IMR-90 (cell line): Measurements from ENCODE around the gene MAST3. TPM values are rescaled to one million over a fixed set of nuclear protein-coding genes. Genes with fewer than 3 reads are reported as not detected.

Experiments used
- ATAC-seq: fragments of 200-7000 bp; cut with Tn5 transposase; 2 replicates; pipeline ENCODE4 v1.9.1; 2020; ENCODE audit warnings: low read depth, mild to moderate bottlenecking, moderate library complexity
- BruUV-seq: library from RNA; stranded (reverse); fragments of 400-500 nt; replicated peaks from 2 replicates; lab custom pipeline; 2021; lab: Mats Ljungman, UMichigan
- CTCF ChIA-PET: fragments of 300-600 bp; formaldehyde crosslinking; extraction: SDS; loops from one replicate; lab custom pipeline; 2021; ENCODE audit warnings: antibody characterized with exemption; lab: Yijun Ruan, JAX
- POLR2A ChIA-PET: fragments of 300-600 bp; sonication (Branson Sonifier 250); formaldehyde crosslinking; loops from one replicate; lab custom pipeline; 2022; ENCODE audit warnings: antibody characterized with exemption; ENCODE audit not compliant: unreplicated experiment; lab: Charles Lee
- DNase-seq: peaks from one replicate; pipeline ENCODE4 v3.0.0; 2013
- H2AFZ ChIP-seq: replicated peaks from 2 replicates; pipeline ENCODE3; 2013; ENCODE audit warnings: low read length, mild to moderate bottlenecking; ENCODE audit not compliant: poor library complexity
- H2AK5ac ChIP-seq: 2 replicates; pipeline ENCODE4 v1.6.1; 2013; ENCODE audit warnings: low read depth, low read length, inconsistent platforms
- H2AK9ac ChIP-seq: replicated peaks from 2 replicates; pipeline ENCODE3; 2013; ENCODE audit warnings: mild to moderate bottlenecking, low read depth, low read length, moderate library complexity; ENCODE audit not compliant: poor library complexity
- H2BK120ac ChIP-seq: 2 replicates; pipeline ENCODE4 v1.6.1; 2013; ENCODE audit warnings: low read depth, low read length, inconsistent platforms
- H2BK15ac ChIP-seq: 3 replicates; pipeline ENCODE4 v1.6.1; 2013; ENCODE audit warnings: low read depth, low read length, inconsistent platforms
- H2BK20ac ChIP-seq: 2 replicates; pipeline ENCODE4 v1.6.1; 2013; ENCODE audit warnings: low read depth, mild to moderate bottlenecking, inconsistent platforms, low read length, moderate library complexity
- H2BK5ac ChIP-seq: 2 replicates; pipeline ENCODE4 v1.6.1; 2013; ENCODE audit warnings: mild to moderate bottlenecking, low read depth, low read length, inconsistent platforms; ENCODE audit not compliant: poor library complexity, severe bottlenecking
- H3K14ac ChIP-seq: replicated peaks from 2 replicates; pipeline ENCODE4 v1.6.1; 2013; ENCODE audit warnings: low read depth, low read length, inconsistent platforms
- H3K18ac ChIP-seq: 2 replicates; pipeline ENCODE4 v1.6.1; 2013; ENCODE audit warnings: low read depth, low read length, control low read depth
- H3K23ac ChIP-seq: 2 replicates; pipeline ENCODE4 v1.6.1; 2013; ENCODE audit warnings: low read depth, low read length, inconsistent platforms
- H3K27ac ChIP-seq: 2 replicates; pipeline ENCODE4 v1.5.1; 2013; ENCODE audit warnings: mild to moderate bottlenecking, control low read depth, low read length; ENCODE audit not compliant: insufficient read depth
- H3K27me3 ChIP-seq: 2 replicates; pipeline ENCODE4 v1.6.1; 2013; ENCODE audit warnings: low read length; ENCODE audit not compliant: control insufficient read depth, insufficient read depth
- H3K36me3 ChIP-seq: 2 replicates; pipeline ENCODE4 v1.6.1; 2013; ENCODE audit warnings: low read length, mixed read lengths; ENCODE audit not compliant: control insufficient read depth, insufficient read depth
- H3K4ac ChIP-seq: 2 replicates; pipeline ENCODE4 v1.6.1; 2013; ENCODE audit warnings: low read depth, low read length, inconsistent platforms
- H3K4me1 ChIP-seq: 2 replicates; pipeline ENCODE4 v1.6.1; 2013; ENCODE audit warnings: low read length, mixed read lengths; ENCODE audit not compliant: control insufficient read depth, insufficient read depth
- H3K4me2 ChIP-seq: 2 replicates; pipeline ENCODE4 v1.6.1; 2013; ENCODE audit warnings: low read depth, mild to moderate bottlenecking, control low read depth, low read length, moderate library complexity
- H3K4me3 ChIP-seq: 2 replicates; pipeline ENCODE4 v1.5.1; 2013; ENCODE audit warnings: low read depth, mild to moderate bottlenecking, control low read depth, low read length, moderate library complexity; ENCODE audit not compliant: insufficient read depth
- H3K56ac ChIP-seq: 2 replicates; pipeline ENCODE4 v1.6.1; 2013; ENCODE audit warnings: low read length, inconsistent platforms; ENCODE audit not compliant: insufficient read depth; ENCODE audit errors: extremely low read depth
- H3K79me1 ChIP-seq, 2 experiments: 2 replicates each; pipeline ENCODE4 v1.6.1; 2013; ENCODE audit warnings: low read length in 2 of 2, inconsistent platforms in 1 of 2, low read depth in 1 of 2
- H3K9ac ChIP-seq: 2 replicates; pipeline ENCODE4 v1.6.1; 2013; ENCODE audit warnings: low read depth, low read length, control low read depth
- H3K9me1 ChIP-seq: 2 replicates; pipeline ENCODE4 v1.6.1; 2013; ENCODE audit warnings: low read length, inconsistent platforms; ENCODE audit not compliant: insufficient read depth
- H3K9me3 ChIP-seq: 2 replicates; pipeline ENCODE4 v1.6.1; 2013; ENCODE audit warnings: low read length; ENCODE audit not compliant: control insufficient read depth, insufficient read depth
- H4K20me1 ChIP-seq: 2 replicates; pipeline ENCODE4 v1.6.1; 2013; ENCODE audit warnings: low read length, inconsistent platforms; ENCODE audit not compliant: insufficient read depth
- H4K5ac ChIP-seq: 2 replicates; pipeline ENCODE4 v1.6.1; 2013; ENCODE audit warnings: mild to moderate bottlenecking, low read depth, low read length, control low read depth
- H4K8ac ChIP-seq, 2 experiments: 2 replicates each; pipeline ENCODE4 v1.6.1; 2013; ENCODE audit warnings: low read depth in 2 of 2, low read length in 2 of 2, control low read depth in 1 of 2, inconsistent platforms in 1 of 2
- H4K91ac ChIP-seq: 2 replicates; pipeline ENCODE4 v1.6.1; 2013; ENCODE audit warnings: low read depth, low read length, inconsistent platforms; ENCODE audit not compliant: insufficient read depth
- BHLHE40 ChIP-seq: fragments of 150-350 bp; IDR thresholded peaks from 2 replicates; pipeline ENCODE4 v1.6.1; 2016; ENCODE audit warnings: mild to moderate bottlenecking, low read depth, low read length
- CEBPB ChIP-seq: IDR thresholded peaks from 2 replicates; pipeline ENCODE4 v1.6.1; 2012; ENCODE audit warnings: low read depth, low read length, improper control_type of control experiment
- CHD1 ChIP-seq: IDR thresholded peaks from 2 replicates; pipeline ENCODE4 v1.6.1; 2012; ENCODE audit warnings: low read depth, low read length, improper control_type of control experiment
- ELK1 ChIP-seq: fragments of 150-350 bp; IDR thresholded peaks from 2 replicates; pipeline ENCODE4 v1.6.1; 2016; ENCODE audit warnings: low read depth, mild to moderate bottlenecking, low read length, moderate library complexity, borderline replicate concordance
- FOS ChIP-seq: fragments of 150-350 bp; IDR thresholded peaks from 2 replicates; pipeline ENCODE4 v1.6.1; 2016; ENCODE audit warnings: low read depth, low read length
- MAFK ChIP-seq: IDR thresholded peaks from 2 replicates; pipeline ENCODE4 v1.6.1; 2012; ENCODE audit warnings: low read depth, low read length, improper control_type of control experiment
- MAZ ChIP-seq: IDR thresholded peaks from 2 replicates; pipeline ENCODE4 v1.6.1; 2012; ENCODE audit warnings: low read depth, mild to moderate bottlenecking, low read length, improper control_type of control experiment, moderate library complexity, borderline replicate concordance
- MXI1 ChIP-seq: IDR thresholded peaks from 2 replicates; pipeline ENCODE4 v1.6.1; 2012; ENCODE audit warnings: low read depth, mild to moderate bottlenecking, low read length, moderate library complexity, borderline replicate concordance
- NFE2L2 ChIP-seq: fragments of 150-350 bp; IDR thresholded peaks from 2 replicates; pipeline ENCODE4 v1.6.1; 2016; ENCODE audit warnings: low read depth, mild to moderate bottlenecking, low read length
- POLR2A ChIP-seq: IDR thresholded peaks from 2 replicates; pipeline ENCODE4 v1.6.1; 2012; ENCODE audit warnings: mild to moderate bottlenecking, low read depth, low read length
- RAD21 ChIP-seq: IDR thresholded peaks from 2 replicates; pipeline ENCODE4 v1.6.1; 2012; ENCODE audit warnings: low read length, improper control_type of control experiment
- RCOR1 ChIP-seq: IDR thresholded peaks from 2 replicates; pipeline ENCODE4 v1.6.1; 2012; ENCODE audit warnings: mild to moderate bottlenecking, low read length, improper control_type of control experiment; ENCODE audit not compliant: insufficient replicate concordance
- RFX5 ChIP-seq: IDR thresholded peaks from 2 replicates; pipeline ENCODE4 v1.8.0; 2012; ENCODE audit warnings: low read depth, mild to moderate bottlenecking, low read length, moderate library complexity
- SMC3 ChIP-seq: fragments of 150-350 bp; IDR thresholded peaks from 2 replicates; pipeline ENCODE4 v1.6.1; 2016; ENCODE audit warnings: low read depth, mild to moderate bottlenecking, antibody characterized with exemption, low read length, moderate library complexity
- USF2 ChIP-seq: fragments of 150-350 bp; IDR thresholded peaks from 2 replicates; pipeline ENCODE4 v1.6.1; 2017; ENCODE audit warnings: mild to moderate bottlenecking, antibody characterized with exemption, low read length, low read depth
- WGBS, 2 experiments: methylation state at CpG; one replicate each; pipeline versions ENCODE4 v1.1.5 to v1.1.7; 2013; ENCODE audit warnings: missing lambda C conversion rate in 2 of 2; ENCODE audit not compliant: insufficient read length in 1 of 2; ENCODE audit errors: extremely low coverage in 2 of 2; 5-methylcytosine and 5-hydroxymethylcytosine counted together
- dilution Hi-C: fragments of 300-500 bp; cut with HindIII; formaldehyde crosslinking; loops from one replicate; pipeline ENCODE4 v1.14.3; 2018; ENCODE audit warnings: low sequenced_read_pairs; ENCODE audit not compliant: unreplicated experiment
- in situ Hi-C: fragments of 300-500 bp; cut with MboI; formaldehyde crosslinking; loops from 3 replicates; pipeline ENCODE4 v1.14.3; 2019; ENCODE audit warnings: low sequenced_read_pairs, inconsistent platforms, mixed read lengths
- intact Hi-C: fragments of 100-400 bp; cut with micrococcal nuclease; formaldehyde crosslinking; loops from 2 replicates; pipeline ENCODE4 v1.10.0; 2022
- polyA plus RNA-seq, 3 experiments: library from polyadenylated mRNA; depleted of rRNA; stranded (reverse); fragments of >200 nt; gene quantifications; 2 replicates each; pipeline ENCODE4 v1.2.3, GENCODE V29; 2012; ENCODE audit warnings: low replicate concordance in 1 of 3
- total RNA-seq: library from RNA; depleted of rRNA; stranded (reverse); fragments of >200 nt; gene quantifications from 2 replicates; pipeline ENCODE4 v1.2.3, GENCODE V29; 2012
- TF ChIP-seq, protein P1 (sequence below): conservative IDR thresholded peaks from 2 replicates; pipeline ENCODE4 v1.5.1; 2012; ENCODE audit warnings: mild to moderate bottlenecking, low read depth, low read length, improper control_type of control experiment

Gene MAST3
- total and polyA plus RNA-seq, 2 of the 4 experiments (the other 2 are of a cell fraction): 1.3 to 4.3 TPM

- in situ Hi-C loops: loop anchor here (5.0 to 25.0 kb wide), 2 partner anchors 39 to 119 kb away; partner anchors contain the start of gene CCDC124
- Histone ChIP-seq H3K27ac (no peak overlapping the region), H3K23ac (no peak overlapping the region), H3K27me3 (peaks cover 7% of the 10 kb centered on the region; the same call in 1 of the 2 replicates), H3K79me1 (no peaks in the 10 kb centered on the region), H2BK20ac (no peak overlapping the region), H3K18ac (no peak overlapping the region), H3K14ac (no peak overlapping the region), H3K56ac (no peak overlapping the region), H2BK5ac (no peak overlapping the region), H2AK5ac (no peak overlapping the region), H2BK120ac (no peak overlapping the region), H2BK15ac (no peak overlapping the region), H3K4me1 (peaks cover 11% of the 10 kb centered on the region; the same call in 1 of the 2 replicates), H2AK9ac (no peak overlapping the region), H3K9me3 (0 out of 2 replicates have a peak, but pooled peaks cover 2% of the 10 kb centered on the region), H4K91ac (no peak overlapping the region), H4K20me1 (no peaks in the 10 kb centered on the region), H3K4ac (no peak overlapping the region), H3K9ac (no peak overlapping the region), H4K5ac (no peak overlapping the region), H2AFZ (no peak overlapping the region), H3K4me2 (no peak overlapping the region), H3K4me3 (no peak overlapping the region), H4K8ac (no peak overlapping the region), H3K9me1 (no peaks in the 10 kb centered on the region), H3K36me3 (no peaks in the 10 kb centered on the region)
- dilution Hi-C loops: no loop called here
- ATAC-seq (no peak), DNase-seq (no peak)
- ChIA-PET POLR2A (interaction anchor here (0.5 kb wide), 1 partner anchor 24 kb away, joined by 3 read pairs; no protein-coding TSS in a partner anchor), CTCF (interaction anchor here (1.0 kb wide), 1 partner anchor 49 kb away, joined by 4 read pairs; no protein-coding TSS in a partner anchor)
- TF ChIP-seq CHD1: no peak
- TF ChIP-seq RAD21: no peak
- TF ChIP-seq RCOR1: no peak
- no peak for TF ChIP-seq MAFK
- TF ChIP-seq MAZ: no peak
- no peak for TF ChIP-seq CEBPB
- no peak for TF ChIP-seq FOS
- no peak for TF ChIP-seq SMC3
- TF ChIP-seq NFE2L2: no peak
- no peak for TF ChIP-seq MXI1
- TF ChIP-seq, protein P1, sequence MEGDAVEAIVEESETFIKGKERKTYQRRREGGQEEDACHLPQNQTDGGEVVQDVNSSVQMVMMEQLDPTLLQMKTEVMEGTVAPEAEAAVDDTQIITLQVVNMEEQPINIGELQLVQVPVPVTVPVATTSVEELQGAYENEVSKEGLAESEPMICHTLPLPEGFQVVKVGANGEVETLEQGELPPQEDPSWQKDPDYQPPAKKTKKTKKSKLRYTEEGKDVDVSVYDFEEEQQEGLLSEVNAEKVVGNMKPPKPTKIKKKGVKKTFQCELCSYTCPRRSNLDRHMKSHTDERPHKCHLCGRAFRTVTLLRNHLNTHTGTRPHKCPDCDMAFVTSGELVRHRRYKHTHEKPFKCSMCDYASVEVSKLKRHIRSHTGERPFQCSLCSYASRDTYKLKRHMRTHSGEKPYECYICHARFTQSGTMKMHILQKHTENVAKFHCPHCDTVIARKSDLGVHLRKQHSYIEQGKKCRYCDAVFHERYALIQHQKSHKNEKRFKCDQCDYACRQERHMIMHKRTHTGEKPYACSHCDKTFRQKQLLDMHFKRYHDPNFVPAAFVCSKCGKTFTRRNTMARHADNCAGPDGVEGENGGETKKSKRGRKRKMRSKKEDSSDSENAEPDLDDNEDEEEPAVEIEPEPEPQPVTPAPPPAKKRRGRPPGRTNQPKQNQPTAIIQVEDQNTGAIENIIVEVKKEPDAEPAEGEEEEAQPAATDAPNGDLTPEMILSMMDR: no peak
- TF ChIP-seq ELK1: no peak
- TF ChIP-seq USF2: no peak
- TF ChIP-seq BHLHE40: no peak
- TF ChIP-seq POLR2A: no peak
- no peak for TF ChIP-seq RFX5
- WGBS, 2 experiments: 67% methylated on average over 1 of the region's 5 CpGs; no CpG with 5 or more reads in 1 of the 2 experiments
- BruUV-seq: no TSS peak
- intact Hi-C loops: loop anchor here (5.0 kb wide), 1 partner anchor 119 kb away; no protein-coding TSS in a partner anchor
Observed at GRCh38 chr19:18055967-18056366, 41.6 kb upstream of the MAST3 start.
